ENCODE measurements around the gene TMEM256.

Gene TMEM256

GRCh38 chr17:7407082-7407481 is 3.2 kb upstream of the TMEM256 start:
- DNase-seq: no peak

- no peak for DNase-seq
These were observed 2.4 kb upstream of the TMEM256 start for GRCh38 chr17:7406235-7406825.

GRCh38 chr17:7405350-7406234 is 1.7 kb upstream of the TMEM256 start:
- no peak for DNase-seq

GRCh38 chr17:7404737-7405349 is 946 bp upstream of the TMEM256 start:
- DNase-seq: peak; percentile 79

GRCh38 chr17:7403727-7403976 is 245 bp downstream of the TMEM256 start:
- no peak for DNase-seq

GRCh38 chr17:7403043-7403726 is 712 bp downstream of the TMEM256 start:
- DNase-seq: no peak

GRCh38 chr17:7398612-7399011 is 5.3 kb downstream of the TMEM256 start:
- DNase-seq: no peak

GRCh38 chr17:7396147-7396546 is 7.8 kb downstream of the TMEM256 start:
- DNase-seq: no peak

- DNase-seq: peak; percentile 93
These were observed 9.3 kb downstream of the TMEM256 start, which contains the start of gene PLSCR3 for GRCh38 chr17:7394452-7395191. TSS of gene PLSCR3 (minus strand) at chr17:7394525. CDS start at chr17:7394110, 415 bp downstream.

GRCh38 chr17:7393613-7394451 is 10.1 kb downstream of the TMEM256 start:
- no peak for DNase-seq

- no peak for DNase-seq
These were observed 10.9 kb downstream of the TMEM256 start for GRCh38 chr17:7392696-7393612.

GRCh38 chr17:7391307-7391706 is 12.6 kb downstream of the TMEM256 start:
- DNase-seq: no peak

GRCh38 chr17:7389924-7390910 is 13.7 kb downstream of the TMEM256 start:
- no peak for DNase-seq

- no peak for DNase-seq
These were observed 15.0 kb downstream of the TMEM256 start for GRCh38 chr17:7388856-7389255.

- no peak for DNase-seq
These were observed 19.3 kb downstream of the TMEM256 start for GRCh38 chr17:7384489-7385081.

GRCh38 chr17:7383742-7384488 is 20.0 kb downstream of the TMEM256 start:
- peak; percentile 61 for DNase-seq

- DNase-seq: no peak
These were observed 20.5 kb downstream of the TMEM256 start for GRCh38 chr17:7383371-7383741.

- no peak for DNase-seq
These were observed 21.0 kb downstream of the TMEM256 start for GRCh38 chr17:7382901-7383300.
